H1 (cell line): ENCODE results near the gene RABL6.
"Not testable (repeated sequence)": the region's sequence is repeated elsewhere in the genome, so short reads cannot be mapped to it uniquely, and the experiment has no call there.

Experiments used
- POLR2AphosphoS5 ChIP-seq: IDR thresholded peaks from 2 replicates; pipeline ENCODE4 v1.6.1; 2011; ENCODE audit warnings: low read depth, low read length
- SP1 ChIP-seq: IDR thresholded peaks from 2 replicates; pipeline ENCODE4 v1.6.1; 2011; ENCODE audit warnings: low read depth, low read length
- TF ChIP-seq, protein P1 (sequence below), 3 experiments: IDR thresholded peaks; 1 replicate in 2 of 3; 2 replicates in 1 of 3; pipeline versions ENCODE4 v1.5.1 to v1.6.1; 2011; ENCODE audit warnings: low read length in 3 of 3, mild to moderate bottlenecking in 3 of 3, inconsistent platforms in 2 of 3, low read depth in 1 of 3, moderate library complexity in 1 of 3; ENCODE audit not compliant: insufficient read depth in 1 of 3; ENCODE audit errors: control extremely low read depth in 1 of 3

GRCh38 chr9:136843159-136843800 is 35.5 kb downstream of the RABL6 start:
- not testable (repeated sequence) for TF ChIP-seq SP1, POLR2AphosphoS5
- TF ChIP-seq, protein P1, sequence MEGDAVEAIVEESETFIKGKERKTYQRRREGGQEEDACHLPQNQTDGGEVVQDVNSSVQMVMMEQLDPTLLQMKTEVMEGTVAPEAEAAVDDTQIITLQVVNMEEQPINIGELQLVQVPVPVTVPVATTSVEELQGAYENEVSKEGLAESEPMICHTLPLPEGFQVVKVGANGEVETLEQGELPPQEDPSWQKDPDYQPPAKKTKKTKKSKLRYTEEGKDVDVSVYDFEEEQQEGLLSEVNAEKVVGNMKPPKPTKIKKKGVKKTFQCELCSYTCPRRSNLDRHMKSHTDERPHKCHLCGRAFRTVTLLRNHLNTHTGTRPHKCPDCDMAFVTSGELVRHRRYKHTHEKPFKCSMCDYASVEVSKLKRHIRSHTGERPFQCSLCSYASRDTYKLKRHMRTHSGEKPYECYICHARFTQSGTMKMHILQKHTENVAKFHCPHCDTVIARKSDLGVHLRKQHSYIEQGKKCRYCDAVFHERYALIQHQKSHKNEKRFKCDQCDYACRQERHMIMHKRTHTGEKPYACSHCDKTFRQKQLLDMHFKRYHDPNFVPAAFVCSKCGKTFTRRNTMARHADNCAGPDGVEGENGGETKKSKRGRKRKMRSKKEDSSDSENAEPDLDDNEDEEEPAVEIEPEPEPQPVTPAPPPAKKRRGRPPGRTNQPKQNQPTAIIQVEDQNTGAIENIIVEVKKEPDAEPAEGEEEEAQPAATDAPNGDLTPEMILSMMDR (IDR thresholded peaks at IDR 0.05; ENCODE audit: control extremely low read depth in 1 of 3, insufficient read depth in 1 of 3, low read depth in 1 of 3, low read length in 3 of 3) = not testable (repeated sequence)
